ENCODE data around the gene NMNAT2. TPM values are rescaled to one million over a fixed set of nuclear protein-coding genes. Genes with fewer than 3 reads are reported as not detected.

The NMNAT2 gene
- total RNA-seq, 6 experiments from 2014 or later = 20.2 to 31.4 (median 23.8) TPM

DNA sequence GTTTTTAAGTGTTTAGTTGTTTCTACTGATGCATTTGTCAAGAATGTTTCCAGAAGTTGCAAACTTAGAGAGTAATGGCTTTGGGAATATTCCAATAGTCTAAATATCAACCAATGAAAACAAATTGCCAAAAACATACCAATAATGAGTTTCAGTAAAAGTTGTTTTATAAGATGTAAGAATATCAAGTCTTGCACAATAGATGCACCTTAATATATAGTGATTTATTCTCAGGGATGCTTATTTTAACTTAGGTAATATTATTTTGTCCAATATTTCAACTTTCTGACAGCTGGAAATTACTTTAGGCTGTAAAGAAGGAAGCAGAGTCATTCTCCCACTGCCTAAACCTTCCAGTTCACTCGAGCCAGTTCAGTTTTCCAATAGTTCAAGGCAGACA is 5.4 kb upstream of the NMNAT2 start:
- no peaks in the 10 kb centered on the region; the same call in 1 of the 2 replicates for H3K36me3 Mint-ChIP-seq (ENCODE audit: low read depth)
- H3K4me3 Mint-ChIP-seq = no peak overlapping the region
- H3K9me3 Mint-ChIP-seq = no peaks in the 10 kb centered on the region
- peaks cover under 1% of the 10 kb centered on the region for H3K4me1 Mint-ChIP-seq (ENCODE audit: low read depth)
- TF ChIP-seq CTCF (IDR thresholded peaks at IDR 0.05) = no peak
- peaks cover 26% of the 10 kb centered on the region for H3K27me3 Mint-ChIP-seq (ENCODE audit: insufficient read depth)
- no peak for DNase-seq
- H3K27ac Mint-ChIP-seq = no peak overlapping the region

GRCh38 chr1:183419399-183419798 is 1.2 kb upstream of the NMNAT2 start:
- peaks cover 42% of the 10 kb centered on the region for H3K27me3 Mint-ChIP-seq (ENCODE audit: insufficient read depth)
- no peak for DNase-seq

GRCh38 chr1:183418696-183419095 is 516 bp upstream of the NMNAT2 start:
- Mint-ChIP-seq H3K4me1 (ENCODE audit: low read depth) (peaks cover 16% of the 10 kb centered on the region), H3K9me3 (peaks cover 7% of the 10 kb centered on the region; the same call in 1 of the 2 replicates), H3K27me3 (ENCODE audit: insufficient read depth) (peaks cover 39% of the 10 kb centered on the region), H3K4me3 (peak overlapping the region; percentile 85; the same call in 1 of the 2 replicates), H3K36me3 (ENCODE audit: low read depth) (peaks cover 5% of the 10 kb centered on the region), H3K27ac (no peak overlapping the region)
- TF ChIP-seq CTCF (IDR thresholded peaks at IDR 0.05) = no peak
- DNase-seq = no peak

More at GRCh38 chr1:183419399-183419798, 1.2 kb upstream of the NMNAT2 start:
- Mint-ChIP-seq H3K36me3 (ENCODE audit: low read depth) (peaks cover 5% of the 10 kb centered on the region), H3K9me3 (peaks cover 7% of the 10 kb centered on the region; the same call in 1 of the 2 replicates), H3K4me3 (no peak overlapping the region), H3K4me1 (ENCODE audit: low read depth) (peaks cover 16% of the 10 kb centered on the region), H3K27ac (no peak overlapping the region)
- no peak for TF ChIP-seq CTCF (IDR thresholded peaks at IDR 0.05)

- H3K27me3 Mint-ChIP-seq (ENCODE audit: insufficient read depth) = peaks cover 39% of the 10 kb centered on the region
- TF ChIP-seq CTCF (IDR thresholded peaks at IDR 0.05) = no peak
- peaks cover 16% of the 10 kb centered on the region for H3K4me1 Mint-ChIP-seq (ENCODE audit: low read depth)
- H3K36me3 Mint-ChIP-seq (ENCODE audit: low read depth) = peaks cover 5% of the 10 kb centered on the region
- H3K27ac Mint-ChIP-seq = no peak overlapping the region
- peak; percentile 8 for DNase-seq
- peaks cover 7% of the 10 kb centered on the region; the same call in 1 of the 2 replicates for H3K9me3 Mint-ChIP-seq
- peak overlapping the region; percentile 32; the same call in 1 of the 2 replicates for H3K4me3 Mint-ChIP-seq
Observed at GRCh38 chr1:183416850-183417771, 1.1 kb downstream of the NMNAT2 start.

DNA sequence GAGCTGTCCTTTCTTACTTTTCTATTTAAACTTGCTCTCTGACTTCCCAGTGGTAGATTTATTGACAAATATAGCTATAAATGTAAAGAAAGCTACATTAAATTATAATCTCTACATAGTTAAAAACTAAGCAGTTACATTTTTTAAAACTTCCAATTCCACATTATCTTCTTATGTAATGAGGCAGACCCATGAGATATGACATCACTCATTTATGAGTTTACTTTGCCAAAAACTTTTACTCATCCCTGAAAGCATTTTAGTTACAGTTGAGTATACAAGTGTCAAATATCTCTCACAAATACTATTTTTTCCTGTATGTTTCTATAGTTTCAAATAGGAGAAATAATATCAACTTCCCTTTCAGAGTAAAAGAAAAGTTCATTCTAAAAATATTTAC is 3.8 kb downstream of the NMNAT2 start:
- no peak for TF ChIP-seq CTCF (IDR thresholded peaks at IDR 0.05)
- Mint-ChIP-seq H3K36me3 (ENCODE audit: low read depth) (peaks cover 9% of the 10 kb centered on the region), H3K4me3 (no peak overlapping the region), H3K27ac (no peak overlapping the region), H3K9me3 (peaks cover 7% of the 10 kb centered on the region; the same call in 1 of the 2 replicates), H3K27me3 (ENCODE audit: insufficient read depth) (peaks cover 30% of the 10 kb centered on the region), H3K4me1 (ENCODE audit: low read depth) (peaks cover 22% of the 10 kb centered on the region)
- DNase-seq = no peak
